Measurements from ENCODE around the gene STEEP1. TPM values are rescaled to one million over a fixed set of nuclear protein-coding genes. Genes with fewer than 3 reads are reported as not detected.
"Not testable (repeated sequence)": the region's sequence is repeated elsewhere in the genome, so short reads cannot be mapped to it uniquely, and the experiment has no call there.

STEEP1 gene
- total RNA-seq, 6 experiments from 2014 or later: 4.5 to 13.9 (median 7.1) TPM

DNA sequence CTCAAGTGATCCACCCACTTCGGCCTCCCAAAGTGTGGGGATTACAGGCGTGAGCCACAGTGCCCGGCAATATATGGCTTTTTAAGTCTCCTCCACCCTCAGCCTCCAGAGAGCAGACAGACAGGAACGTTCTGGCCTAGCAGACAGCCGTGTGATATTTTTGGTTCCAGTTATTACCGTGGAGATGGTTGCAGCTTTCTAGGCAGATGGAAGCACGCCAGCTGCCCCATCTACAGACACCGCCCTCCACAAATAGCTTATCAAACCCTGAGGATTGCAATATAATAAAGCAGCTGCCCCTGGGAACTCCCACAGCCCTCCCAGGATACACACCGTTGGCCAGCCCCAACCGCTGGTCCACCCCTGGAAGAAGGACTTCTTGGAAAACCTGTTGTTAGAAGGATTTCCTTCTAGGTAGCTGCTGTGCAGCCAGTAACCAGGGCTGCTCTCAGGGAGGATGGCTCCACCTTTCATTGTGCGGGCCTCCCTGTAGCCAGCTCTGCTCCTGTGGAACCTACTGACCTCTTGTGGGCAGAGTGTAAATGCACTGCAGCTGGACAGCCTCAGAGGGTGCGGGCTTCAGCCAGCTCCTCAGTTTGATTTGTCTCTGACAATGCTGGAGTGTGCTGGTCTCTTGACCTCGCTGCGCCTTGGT is 52.9 kb downstream of the STEEP1 start:
- DNase-seq (peak; percentile 67 to 70 (median 70)), ATAC-seq (peak; percentile 99 to 100 (median 99))
- H3K4me1 ChIP-seq: no peaks in the 10 kb centered on the region
- H3K4me3 ChIP-seq: no peak overlapping the region
- H3K27me3 ChIP-seq: no peaks in the 10 kb centered on the region
- no peak for TF ChIP-seq POLR2A (IDR thresholded peaks at IDR 0.05)
- peak; percentile 78 to 84 (median 80) for TF ChIP-seq CTCF (IDR thresholded peaks at IDR 0.05)
- no peaks in the 10 kb centered on the region for H3K9me3 ChIP-seq
- H3K27ac ChIP-seq: no peak overlapping the region
- H3K36me3 ChIP-seq: no peaks in the 10 kb centered on the region
- WGBS (ENCODE audit: insufficient coverage, low coverage, low lambda C conversion rate, missing lambda C conversion rate): 42% methylated on average over 11 of the region's 14 CpGs
- intact Hi-C loops (cut with DNase I): no loop called here

DNA sequence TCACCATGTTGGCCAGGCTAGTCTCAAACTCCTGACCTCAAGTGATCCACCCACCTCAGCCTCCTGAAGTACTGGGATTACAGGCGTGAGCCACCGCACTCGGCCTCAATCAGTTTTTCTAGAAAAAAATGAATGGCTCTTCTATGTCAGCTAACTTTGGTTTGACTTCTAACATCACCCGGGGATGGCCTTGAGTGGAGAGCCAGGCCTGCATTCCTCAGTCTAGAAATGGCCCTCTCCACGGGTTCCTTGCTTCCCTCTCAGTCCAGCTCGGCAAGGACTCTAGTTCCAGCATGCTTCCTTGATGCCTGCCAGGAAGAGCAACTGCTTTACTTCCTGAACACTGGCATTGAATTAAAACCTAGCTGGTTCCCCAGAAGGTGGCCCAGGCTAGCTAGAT is 58.0 kb downstream of the STEEP1 start:
- Histone ChIP-seq H3K4me1 (peaks cover 0 to 38% (median 10%) of the 10 kb centered on the region in 4 donors), H3K4me3 (no peak overlapping the region), H3K27me3 (no peaks in the 10 kb centered on the region), H3K27ac (peak overlapping the region in 2 of 3 donors; percentile 47 to 49), H3K9me3 (no peaks in the 10 kb centered on the region), H3K36me3 (no peaks in the 10 kb centered on the region)
- TF ChIP-seq POLR2A (IDR thresholded peaks at IDR 0.05): no peak
- no peak for ATAC-seq
- WGBS (ENCODE audit: insufficient coverage, low coverage, low lambda C conversion rate, missing lambda C conversion rate): 83% methylated on average over 6 of the region's 6 CpGs
- intact Hi-C loops (cut with DNase I): no loop called here
- DNase-seq: no peak

DNA sequence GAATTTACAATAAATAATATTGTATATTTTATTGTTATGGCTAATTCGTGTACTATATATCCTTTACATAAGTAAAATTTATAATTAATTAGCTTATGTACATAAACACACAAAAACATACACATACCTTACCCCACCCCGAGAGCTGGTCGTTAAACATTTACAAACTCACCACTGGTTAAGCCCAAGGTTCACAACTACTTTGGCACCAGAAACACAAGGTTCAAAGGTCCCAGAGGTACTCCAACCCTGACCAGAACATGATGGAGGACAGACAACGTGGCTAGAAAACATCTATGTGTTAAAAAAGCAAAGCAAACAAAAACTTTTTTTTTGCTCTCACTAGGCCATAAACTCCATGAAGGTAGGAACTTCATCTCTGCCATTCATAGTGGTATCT is 59.3 kb downstream of the STEEP1 start:
- no peaks in the 10 kb centered on the region for H3K9me3 ChIP-seq
- no peak for TF ChIP-seq CTCF (IDR thresholded peaks at IDR 0.05)
- no peak for TF ChIP-seq POLR2A (IDR thresholded peaks at IDR 0.05)
- ATAC-seq: peak; percentile 77 to 87 (median 82)
- DNase-seq: peak in 1 of 3 donors; percentile 73
- WGBS (ENCODE audit: insufficient coverage, low coverage, low lambda C conversion rate, missing lambda C conversion rate): 19% methylated on average over 4 of the region's 4 CpGs
- H3K27ac ChIP-seq: peak overlapping the region in 2 of 3 donors; percentile 47 to 49
- peaks cover 0 to 38% (median 10%) of the 10 kb centered on the region in 4 donors for H3K4me1 ChIP-seq
- intact Hi-C loops (cut with DNase I): no loop called here
- no peaks in the 10 kb centered on the region for H3K27me3 ChIP-seq
- no peak overlapping the region for H3K4me3 ChIP-seq
- H3K36me3 ChIP-seq: no peaks in the 10 kb centered on the region

- WGBS (ENCODE audit: insufficient coverage, low coverage, low lambda C conversion rate, missing lambda C conversion rate): 66% methylated on average over 9 of the region's 10 CpGs
- H3K36me3 ChIP-seq; ATAC-seq; H3K9me3 ChIP-seq; intact Hi-C loops (cut with DNase I); H3K4me3 ChIP-seq; DNase-seq; H3K27me3 ChIP-seq: not testable (repeated sequence)
- peak overlapping the region in 1 of 3 donors; percentile 41 for H3K27ac ChIP-seq
- peaks cover 0 to 38% (median 10%) of the 10 kb centered on the region in 4 donors for H3K4me1 ChIP-seq
Measured at GRCh38 chrX:119505145-119505544, 60.1 kb downstream of the STEEP1 start.

GRCh38 chrX:119503484-119503861 is 61.7 kb downstream of the STEEP1 start:
- no peak for TF ChIP-seq CTCF (IDR thresholded peaks at IDR 0.05)
- no peak for TF ChIP-seq POLR2A (IDR thresholded peaks at IDR 0.05)
- ATAC-seq (peak; percentile 74 to 78 (median 76)), DNase-seq (peak; percentile 65 to 81 (median 72))
- 29% methylated on average over 1 of the region's 2 CpGs for WGBS (ENCODE audit: insufficient coverage, low coverage, low lambda C conversion rate, missing lambda C conversion rate)
- Histone ChIP-seq H3K27ac (peak overlapping the region in 2 of 3 donors; percentile 56 to 63), H3K27me3 (no peaks in the 10 kb centered on the region), H3K4me3 (no peak overlapping the region), H3K4me1 (peaks cover 0 to 38% (median 10%) of the 10 kb centered on the region in 4 donors), H3K9me3 (no peaks in the 10 kb centered on the region), H3K36me3 (no peaks in the 10 kb centered on the region)
- intact Hi-C loops (cut with DNase I): no loop called here

All from right lobe of liver (tissue), 6 donors.